MCF 10A (cell line): ENCODE data around the gene PTPRQ. TPM values are rescaled to one million over a fixed set of nuclear protein-coding genes. Genes with fewer than 3 reads are reported as not detected.

Source experiments
- BruUV-seq: library from RNA; stranded (reverse); fragments of 400-500 nt; replicated peaks from 2 replicates; lab custom pipeline; 2021; lab: Mats Ljungman, UMichigan
- CTCF ChIA-PET: fragments of 300-600 bp; sonication (Branson Sonifier 250); formaldehyde crosslinking; extraction: SDS; loops from one replicate; lab custom pipeline; 2021; ENCODE audit warnings: antibody characterized with exemption, inconsistent platforms; lab: Yijun Ruan, JAX
- POLR2A ChIA-PET: fragments of 300-600, 350-650 bp; sonication (Branson Sonifier 250); formaldehyde crosslinking; extraction: SDS; loops from one replicate; lab custom pipeline; 2020; ENCODE audit warnings: antibody characterized with exemption, inconsistent platforms; lab: Yijun Ruan, JAX
- DNase-seq: peaks from one replicate; pipeline ENCODE4 v3.0.0-alpha.2; 2018; ENCODE audit not compliant: unreplicated experiment
- H3K27ac Mint-ChIP-seq: one replicate; pipeline ENCODE4 v1.8.0; 2022; ENCODE audit warnings: mild to moderate bottlenecking, low read depth, mixed read lengths; ENCODE audit not compliant: unreplicated experiment
- H3K27me3 Mint-ChIP-seq: one replicate; pipeline ENCODE4 v1.8.0; 2022; ENCODE audit warnings: mixed read lengths; ENCODE audit not compliant: insufficient read depth, unreplicated experiment
- H3K36me3 Mint-ChIP-seq: one replicate; pipeline ENCODE4 v1.8.0; 2022; ENCODE audit warnings: mild to moderate bottlenecking, moderate library complexity, mixed read lengths; ENCODE audit not compliant: insufficient read depth, unreplicated experiment
- H3K4me1 Mint-ChIP-seq: one replicate; pipeline ENCODE4 v1.8.0; 2022; ENCODE audit warnings: mixed read lengths; ENCODE audit not compliant: insufficient read depth, unreplicated experiment
- H3K4me3 Mint-ChIP-seq: one replicate; pipeline ENCODE4 v1.8.0; 2022; ENCODE audit warnings: mild to moderate bottlenecking, moderate library complexity, mixed read lengths; ENCODE audit not compliant: unreplicated experiment
- H3K9me3 Mint-ChIP-seq: one replicate; pipeline ENCODE4 v1.8.0; 2022; ENCODE audit warnings: mixed read lengths; ENCODE audit not compliant: unreplicated experiment
- CTCF ChIP-seq: fragments of 200-600 bp; IDR thresholded peaks from one replicate; pipeline ENCODE4 v1.8.0; 2022; ENCODE audit warnings: antibody characterized with exemption, mild to moderate bottlenecking; ENCODE audit not compliant: unreplicated experiment
- intact Hi-C: fragments of 100-400 bp; cut with micrococcal nuclease; formaldehyde crosslinking; loops from 2 replicates; pipeline ENCODE4 v1.14.1; 2022
- total RNA-seq: library from RNA; stranded (reverse); gene quantifications from 2 replicates; pipeline ENCODE4 v1.2.3, GENCODE V29; 2022

The PTPRQ gene
- total RNA-seq, 1 experiment from 2014 or later = not detected

GRCh38 chr12:80484746-80485145 is 40.7 kb downstream of the PTPRQ start:
- Mint-ChIP-seq H3K4me3 (no peak overlapping the region), H3K27me3 (no peaks in the 10 kb centered on the region), H3K36me3 (no peaks in the 10 kb centered on the region), H3K4me1 (no peaks in the 10 kb centered on the region), H3K9me3 (no peaks in the 10 kb centered on the region), H3K27ac (no peak overlapping the region)
- intact Hi-C loops = no loop called here
- no TSS peak for BruUV-seq
- no peak for TF ChIP-seq CTCF
- ChIA-PET POLR2A (no interaction called here), CTCF (interaction anchor here (1.3 to 1.6 kb wide), 2 partner anchors 11 to 113 kb away, joined by 3 to 4 read pairs; no protein-coding TSS in a partner anchor)
- DNase-seq = no peak

DNA sequence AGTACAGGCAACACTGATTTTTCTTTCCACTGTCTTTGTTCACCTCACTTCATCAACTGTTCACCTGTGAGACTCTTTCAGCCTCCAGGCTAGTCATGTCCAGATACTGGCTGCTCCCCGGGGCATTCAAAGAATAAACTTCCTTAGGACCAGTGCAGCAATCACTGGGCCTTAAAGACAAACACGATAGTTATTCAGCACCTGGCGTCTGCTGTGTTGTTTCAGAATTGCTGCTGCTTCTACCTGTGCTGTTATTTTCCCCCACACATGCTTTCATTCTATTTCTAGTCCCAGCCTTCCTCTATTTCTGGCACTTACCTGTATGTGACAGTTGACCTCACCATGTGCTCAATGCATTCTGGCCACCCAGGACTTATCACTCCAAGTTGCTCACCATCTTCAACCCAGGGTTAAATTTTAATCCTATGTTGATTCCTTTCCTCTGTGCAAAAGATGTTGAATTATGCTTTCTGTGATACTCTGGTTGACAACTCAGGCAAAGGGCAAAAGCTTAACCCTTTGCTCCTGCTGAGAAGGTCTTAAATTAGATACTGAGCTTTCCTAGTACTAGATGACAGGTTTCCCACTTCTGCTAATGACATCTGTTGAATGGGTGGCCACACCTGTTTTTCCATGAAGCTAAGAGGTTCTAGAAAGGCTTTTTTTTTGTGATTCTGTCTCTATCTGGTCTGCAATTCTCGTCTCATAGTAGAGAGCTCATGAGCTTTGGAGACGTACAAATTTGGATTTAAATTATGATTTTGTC is 41.4 kb downstream of the PTPRQ start:
- intact Hi-C loops = no loop called here
- no peaks in the 10 kb centered on the region for H3K27me3 Mint-ChIP-seq
- DNase-seq = no peak
- TF ChIP-seq CTCF = no peak
- H3K4me3 Mint-ChIP-seq = no peak overlapping the region
- ChIA-PET POLR2A (no interaction called here), CTCF (interaction anchor here (1.3 to 1.6 kb wide), 2 partner anchors 12 to 113 kb away, joined by 3 to 4 read pairs; no protein-coding TSS in a partner anchor)
- no peaks in the 10 kb centered on the region for H3K9me3 Mint-ChIP-seq
- H3K4me1 Mint-ChIP-seq = no peaks in the 10 kb centered on the region
- BruUV-seq = no TSS peak
- no peak overlapping the region for H3K27ac Mint-ChIP-seq
- no peaks in the 10 kb centered on the region for H3K36me3 Mint-ChIP-seq

DNA sequence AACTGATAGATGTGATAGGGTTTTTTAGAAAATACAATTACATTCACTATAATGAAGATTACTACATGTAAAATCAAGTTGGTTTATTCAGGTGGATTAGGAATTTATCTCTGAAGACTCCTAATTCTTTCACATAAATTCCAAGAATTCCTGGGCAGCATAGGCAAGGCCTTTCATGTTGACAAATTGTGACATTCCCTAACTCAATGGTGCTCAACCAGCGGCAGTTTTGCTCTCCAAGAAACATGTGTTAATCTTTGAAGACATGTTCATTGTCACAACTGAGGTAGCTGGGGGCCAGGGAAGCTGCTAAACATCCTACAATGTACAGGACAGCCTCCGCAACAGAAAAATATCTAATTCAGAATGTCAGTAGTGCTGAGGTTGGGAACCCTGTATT is 46.3 kb downstream of the PTPRQ start:
- H3K36me3 Mint-ChIP-seq = no peaks in the 10 kb centered on the region
- no peak overlapping the region for H3K4me3 Mint-ChIP-seq
- CTCF ChIA-PET = no interaction called here
- H3K4me1 Mint-ChIP-seq = no peaks in the 10 kb centered on the region
- no peak overlapping the region for H3K27ac Mint-ChIP-seq
- BruUV-seq = no TSS peak
- no peak for TF ChIP-seq CTCF
- H3K27me3 Mint-ChIP-seq = no peaks in the 10 kb centered on the region
- POLR2A ChIA-PET = no interaction called here
- intact Hi-C loops = no loop called here
- no peaks in the 10 kb centered on the region for H3K9me3 Mint-ChIP-seq
- no peak for DNase-seq

- H3K27me3 Mint-ChIP-seq = no peaks in the 10 kb centered on the region
- POLR2A ChIA-PET = no interaction called here
Measured at GRCh38 chr12:80491166-80491565, 47.1 kb downstream of the PTPRQ start.

More at GRCh38 chr12:80491166-80491565, 47.1 kb downstream of the PTPRQ start:
- H3K36me3 Mint-ChIP-seq = no peaks in the 10 kb centered on the region
- intact Hi-C loops = no loop called here
- BruUV-seq = no TSS peak
- no peak for DNase-seq
- H3K9me3 Mint-ChIP-seq = no peaks in the 10 kb centered on the region
- TF ChIP-seq CTCF = no peak
- H3K4me3 Mint-ChIP-seq = no peak overlapping the region
- CTCF ChIA-PET = interaction anchor here (0.6 kb wide), 1 partner anchor 107 kb away, joined by 3 read pairs; no protein-coding TSS in a partner anchor
- no peaks in the 10 kb centered on the region for H3K4me1 Mint-ChIP-seq
- no peak overlapping the region for H3K27ac Mint-ChIP-seq
